HCT116 (cell line): Measurements from ENCODE around the gene COX6A2.

Experiments
- CEBPB ChIP-seq: IDR thresholded peaks from 2 replicates; pipeline ENCODE4 v1.6.1; 2012; ENCODE audit warnings: low read depth
- EZH2phosphoT487 ChIP-seq: fragments of 200-600 bp; IDR thresholded peaks from 2 replicates; pipeline ENCODE4 v1.6.1; 2018; ENCODE audit warnings: antibody characterized with exemption, borderline replicate concordance
- JUND ChIP-seq: IDR thresholded peaks from 2 replicates; pipeline ENCODE4 v1.6.1; 2012
- POLR2A ChIP-seq: IDR thresholded peaks from 2 replicates; pipeline ENCODE4 v1.7.0; 2011; ENCODE audit warnings: borderline replicate concordance; ENCODE audit not compliant: insufficient read depth, insufficient read length; ENCODE audit errors: extremely low read depth
- POLR2AphosphoS5 ChIP-seq: IDR thresholded peaks from 2 replicates; pipeline ENCODE4 v1.6.1; 2011; ENCODE audit warnings: mild to moderate bottlenecking, low read depth, low read length, moderate library complexity
- SP1 ChIP-seq: IDR thresholded peaks from 2 replicates; pipeline ENCODE4 v1.6.1; 2012; ENCODE audit warnings: low read depth
- TCF7L2 ChIP-seq: IDR thresholded peaks from 2 replicates; pipeline ENCODE4 v1.7.0; 2011; ENCODE audit warnings: borderline replicate concordance, inconsistent platforms; ENCODE audit not compliant: insufficient read depth, insufficient read length; ENCODE audit errors: extremely low read depth
- YY1 ChIP-seq: IDR thresholded peaks from 2 replicates; pipeline ENCODE4 v1.6.1; 2011; ENCODE audit warnings: low read length, low read depth, moderate library complexity, mild to moderate bottlenecking; ENCODE audit not compliant: insufficient replicate concordance; ENCODE audit errors: extremely low read depth
- TF ChIP-seq, protein P1 (sequence below), 3 experiments: fragments of 200-600 bp in 1 of 3; sonication (generic) in 1 of 3; IDR thresholded peaks in 2 of 3; conservative IDR thresholded peaks in 1 of 3; 2 replicates each; pipeline ENCODE4 v1.5.1; 2012 to 2017; ENCODE audit warnings: low read depth in 2 of 3, low read length in 2 of 3, antibody characterized with exemption in 1 of 3, borderline replicate concordance in 1 of 3, control low read depth in 1 of 3, mild to moderate bottlenecking in 1 of 3, mixed read lengths in 1 of 3, mixed run types in 1 of 3, moderate library complexity in 1 of 3; ENCODE audit not compliant: insufficient read depth in 1 of 3
- TF ChIP-seq, protein P2 (sequence below): IDR thresholded peaks from 2 replicates; pipeline ENCODE4 v1.6.1; 2012

DNA sequence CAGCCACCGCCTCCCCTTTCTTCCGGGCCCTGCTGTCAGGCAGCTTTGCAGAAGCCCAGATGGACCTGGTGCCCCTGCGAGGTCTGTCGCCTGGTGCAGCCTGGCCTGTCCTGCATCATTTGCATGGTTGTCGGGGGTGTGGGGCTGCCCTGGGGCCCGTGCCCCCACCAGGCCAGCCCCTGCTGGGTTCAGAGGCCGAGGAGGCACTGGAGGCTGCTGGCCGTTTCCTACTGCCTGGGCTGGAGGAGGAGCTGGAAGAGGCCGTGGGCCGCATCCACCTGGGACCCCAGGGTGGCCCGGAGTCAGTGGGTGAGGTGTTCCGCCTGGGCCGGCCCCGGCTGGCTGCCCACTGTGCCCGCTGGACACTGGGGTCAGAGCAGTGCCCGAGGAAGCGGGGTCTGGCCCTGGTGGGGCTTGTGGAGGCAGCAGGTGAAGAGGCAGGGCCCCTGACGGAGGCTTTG lies 38.3 kb upstream of the COX6A2 start:
- TF ChIP-seq, protein P1, sequence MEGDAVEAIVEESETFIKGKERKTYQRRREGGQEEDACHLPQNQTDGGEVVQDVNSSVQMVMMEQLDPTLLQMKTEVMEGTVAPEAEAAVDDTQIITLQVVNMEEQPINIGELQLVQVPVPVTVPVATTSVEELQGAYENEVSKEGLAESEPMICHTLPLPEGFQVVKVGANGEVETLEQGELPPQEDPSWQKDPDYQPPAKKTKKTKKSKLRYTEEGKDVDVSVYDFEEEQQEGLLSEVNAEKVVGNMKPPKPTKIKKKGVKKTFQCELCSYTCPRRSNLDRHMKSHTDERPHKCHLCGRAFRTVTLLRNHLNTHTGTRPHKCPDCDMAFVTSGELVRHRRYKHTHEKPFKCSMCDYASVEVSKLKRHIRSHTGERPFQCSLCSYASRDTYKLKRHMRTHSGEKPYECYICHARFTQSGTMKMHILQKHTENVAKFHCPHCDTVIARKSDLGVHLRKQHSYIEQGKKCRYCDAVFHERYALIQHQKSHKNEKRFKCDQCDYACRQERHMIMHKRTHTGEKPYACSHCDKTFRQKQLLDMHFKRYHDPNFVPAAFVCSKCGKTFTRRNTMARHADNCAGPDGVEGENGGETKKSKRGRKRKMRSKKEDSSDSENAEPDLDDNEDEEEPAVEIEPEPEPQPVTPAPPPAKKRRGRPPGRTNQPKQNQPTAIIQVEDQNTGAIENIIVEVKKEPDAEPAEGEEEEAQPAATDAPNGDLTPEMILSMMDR (IDR thresholded peaks at IDR 0.05 in 2 of 3, conservative IDR thresholded peaks at IDR 0.05 in 1 of 3; ENCODE audit: borderline replicate concordance in 1 of 3, insufficient read depth in 1 of 3, low read depth in 2 of 3, low read length in 2 of 3) = no peak
- no peak for TF ChIP-seq SP1
- no peak for TF ChIP-seq JUND
- no peak for TF ChIP-seq POLR2AphosphoS5
- no peak for TF ChIP-seq EZH2phosphoT487
- TF ChIP-seq POLR2A = no peak
- TF ChIP-seq, protein P2, sequence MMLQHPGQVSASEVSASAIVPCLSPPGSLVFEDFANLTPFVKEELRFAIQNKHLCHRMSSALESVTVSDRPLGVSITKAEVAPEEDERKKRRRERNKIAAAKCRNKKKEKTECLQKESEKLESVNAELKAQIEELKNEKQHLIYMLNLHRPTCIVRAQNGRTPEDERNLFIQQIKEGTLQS = no peak
- TF ChIP-seq YY1 = no peak
- TF ChIP-seq TCF7L2 = no peak
- no peak for TF ChIP-seq CEBPB
